ENCODE data around the gene ADAM23.

The ADAM23 gene

DNA sequence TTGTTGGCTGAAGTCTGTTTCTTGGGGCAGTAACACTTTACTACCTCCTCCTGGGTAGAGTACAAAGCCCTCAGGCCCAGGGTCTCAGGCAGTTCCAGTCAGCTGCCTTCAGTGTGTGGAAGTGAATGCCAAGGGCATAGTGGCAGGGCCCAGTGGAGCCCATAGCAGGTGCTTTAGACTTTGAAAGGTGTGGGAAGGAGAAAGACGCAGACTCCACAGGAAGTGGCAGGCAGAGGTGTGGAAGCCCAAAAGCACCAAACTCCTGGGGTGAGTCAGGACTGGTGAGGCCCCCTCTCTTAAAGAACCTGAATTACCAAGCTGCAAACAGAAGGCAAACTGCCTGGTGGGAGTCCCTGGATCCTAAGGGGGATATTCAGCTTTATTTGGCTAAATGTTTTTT is 45.3 kb downstream of the ADAM23 start:
- DNase-seq (ENCODE audit: low read depth) = no peak
- no peak overlapping the region for H3K4me3 ChIP-seq (ENCODE audit: low read depth, low read length)
- no peak for TF ChIP-seq CTCF (conservative IDR thresholded peaks at IDR 0.05; ENCODE audit: low read depth, low read length)

- no peak for TF ChIP-seq CTCF (conservative IDR thresholded peaks at IDR 0.05; ENCODE audit: low read depth, low read length)
- DNase-seq (ENCODE audit: low read depth) = no peak
Observed at GRCh38 chr2:206494061-206494460, 50.7 kb downstream of the ADAM23 start.

DNA sequence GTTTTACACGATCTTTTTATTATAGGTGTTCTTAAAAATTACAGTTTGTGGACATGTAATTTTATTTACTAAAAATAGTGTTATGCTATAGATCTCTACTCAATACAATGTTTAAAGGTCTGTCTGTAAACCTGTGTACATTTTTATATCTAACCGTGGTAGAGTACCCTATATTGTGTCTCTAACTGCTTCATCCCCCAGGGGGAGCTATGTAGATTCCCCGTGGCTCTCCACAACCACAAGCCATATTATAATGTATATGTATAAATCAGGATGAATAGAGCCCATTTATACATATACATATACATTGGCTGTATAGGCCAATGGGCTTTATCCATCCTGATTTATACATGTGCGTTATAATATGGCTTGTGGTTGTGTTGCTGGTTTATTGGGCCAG is 59.4 kb downstream of the ADAM23 start:
- no peak for DNase-seq (ENCODE audit: low read depth)
- no peak overlapping the region for H3K4me3 ChIP-seq (ENCODE audit: low read depth, low read length)
- no peak for TF ChIP-seq CTCF (conservative IDR thresholded peaks at IDR 0.05; ENCODE audit: low read depth, low read length)

More at GRCh38 chr2:206494061-206494460, 50.7 kb downstream of the ADAM23 start:
- no peak overlapping the region for H3K4me3 ChIP-seq (ENCODE audit: low read depth, low read length)

DNA sequence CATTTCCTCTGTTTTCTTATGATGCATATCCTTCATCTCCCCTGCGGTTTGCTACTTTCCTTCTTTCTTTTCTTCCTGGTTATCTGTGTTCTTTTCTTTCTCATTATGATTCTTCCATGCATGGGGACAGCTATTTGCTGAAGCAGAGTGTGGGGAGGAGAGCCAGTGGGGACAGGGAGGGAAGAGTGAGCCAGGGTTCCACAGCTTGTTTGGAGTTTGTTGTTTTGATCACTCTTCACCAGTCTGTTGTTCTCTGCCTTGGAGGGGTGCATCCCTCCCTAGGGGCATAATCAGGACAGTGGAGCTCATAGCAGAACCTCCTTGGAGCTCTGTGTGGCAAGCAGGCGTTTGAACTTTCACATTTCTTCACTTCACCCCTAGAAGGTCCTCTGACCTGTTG is 68.0 kb downstream of the ADAM23 start:
- DNase-seq (ENCODE audit: low read depth) = no peak
- TF ChIP-seq CTCF (conservative IDR thresholded peaks at IDR 0.05; ENCODE audit: low read depth, low read length) = no peak
- no peak overlapping the region for H3K4me3 ChIP-seq (ENCODE audit: low read depth, low read length)

DNA sequence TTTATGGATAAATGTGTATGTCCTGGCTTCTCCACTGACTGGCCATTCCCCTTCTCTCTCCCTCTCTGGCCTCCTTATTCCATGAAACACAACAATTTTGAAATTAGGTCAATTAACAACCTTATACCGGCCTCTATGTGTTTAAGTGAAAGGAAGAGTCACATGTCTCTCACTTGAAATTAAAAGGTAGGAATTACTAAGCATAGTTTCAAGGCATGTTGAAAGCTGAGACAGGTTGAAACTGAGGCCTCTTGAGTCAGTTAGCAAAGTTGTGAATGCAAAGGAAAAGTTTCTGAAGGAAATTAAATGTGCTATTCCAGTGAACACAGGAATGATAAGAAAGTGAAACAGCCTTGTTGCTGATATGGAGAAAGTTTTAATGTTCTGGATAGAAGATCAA is 69.7 kb downstream of the ADAM23 start:
- no peak overlapping the region for H3K4me3 ChIP-seq (ENCODE audit: low read depth, low read length)
- no peak for TF ChIP-seq CTCF (conservative IDR thresholded peaks at IDR 0.05; ENCODE audit: low read depth, low read length)
- no peak for DNase-seq (ENCODE audit: low read depth)

DNA sequence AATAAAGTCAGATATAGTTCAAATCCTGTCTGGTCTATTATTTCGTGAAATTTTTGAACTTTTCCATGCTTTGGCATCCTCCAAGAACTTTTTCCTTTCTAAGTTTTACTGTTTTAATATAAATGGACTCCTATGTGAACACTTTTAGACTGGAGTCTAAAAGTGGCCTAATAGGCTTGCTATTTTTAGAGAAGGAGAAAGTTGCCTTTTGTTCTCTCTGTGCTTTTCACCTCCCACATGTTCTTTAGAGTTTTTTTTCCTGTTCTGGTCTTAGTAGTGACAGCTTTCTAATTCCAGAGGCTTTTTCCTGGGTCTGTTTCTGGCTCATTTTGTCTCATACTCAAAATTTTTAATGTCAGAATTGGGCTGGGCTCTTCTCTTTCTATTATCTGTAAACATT is 72.2 kb downstream of the ADAM23 start:
- no peak overlapping the region for H3K4me3 ChIP-seq (ENCODE audit: low read depth, low read length)
- TF ChIP-seq CTCF (conservative IDR thresholded peaks at IDR 0.05; ENCODE audit: low read depth, low read length) = no peak
- no peak for DNase-seq (ENCODE audit: low read depth)

DNA sequence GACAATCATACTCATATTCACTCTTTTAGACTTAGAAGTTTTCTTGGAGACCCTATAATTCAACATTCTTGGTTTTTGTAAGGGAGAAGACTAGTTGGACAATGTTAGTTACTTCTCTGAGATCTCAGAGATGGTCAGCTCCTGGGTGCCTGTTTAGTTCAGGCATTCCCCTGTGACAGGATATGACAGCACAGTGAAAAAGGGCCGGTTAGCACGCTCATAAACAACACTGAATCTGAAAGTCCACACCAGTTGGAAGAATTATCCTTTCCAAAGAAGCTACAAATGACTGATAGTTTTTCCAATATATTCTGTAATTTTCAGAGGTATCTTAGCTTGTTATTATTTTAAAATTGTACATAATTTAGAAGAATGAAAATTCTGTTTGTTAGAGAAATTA is 75.7 kb downstream of the ADAM23 start:
- no peak for DNase-seq (ENCODE audit: low read depth)
- TF ChIP-seq CTCF (conservative IDR thresholded peaks at IDR 0.05; ENCODE audit: low read depth, low read length) = no peak

More for the DNA sequence above, 75.7 kb downstream of the ADAM23 start:
- no peak overlapping the region for H3K4me3 ChIP-seq (ENCODE audit: low read depth, low read length)
